HuH-7 (cell line): ENCODE results near the gene TCERG1.

Source experiments
- DNase-seq: peaks from one replicate; pipeline ENCODE4 v3.0.0; 2011; ENCODE audit warnings: low spot score

The TCERG1 gene

GRCh38 chr5:146446861-146447733, at the start of gene TCERG1:
TCERG1 (plus strand) TSS chr5:146447333; CDS start chr5:146447350, 17 bp downstream.
- peak; percentile 89 for DNase-seq

- DNase-seq = no peak
These were observed 48.3 kb upstream of the TCERG1 start for GRCh38 chr5:146398826-146399225.

- no peak for DNase-seq
These were observed 47.7 kb upstream of the TCERG1 start for GRCh38 chr5:146399481-146399880.

GRCh38 chr5:146400201-146400600, 46.9 kb upstream of the TCERG1 start:
- DNase-seq = no peak

- DNase-seq = no peak
These were observed 46.1 kb upstream of the TCERG1 start for GRCh38 chr5:146401021-146401420.

- no peak for DNase-seq
These were observed 44.2 kb upstream of the TCERG1 start for GRCh38 chr5:146402949-146403348.

GRCh38 chr5:146409054-146409671, 38.0 kb upstream of the TCERG1 start:
- DNase-seq = no peak

GRCh38 chr5:146410272-146410671, 36.9 kb upstream of the TCERG1 start:
- no peak for DNase-seq

GRCh38 chr5:146419696-146420095, 27.4 kb upstream of the TCERG1 start:
- DNase-seq = no peak

GRCh38 chr5:146425023-146425422, 22.1 kb upstream of the TCERG1 start:
- DNase-seq = no peak

- no peak for DNase-seq
These were observed 20.8 kb upstream of the TCERG1 start for GRCh38 chr5:146426305-146426704.

GRCh38 chr5:146426853-146427618, 20.1 kb upstream of the TCERG1 start:
- DNase-seq = peak; percentile 15

- DNase-seq = no peak
These were observed 19.5 kb upstream of the TCERG1 start for GRCh38 chr5:146427619-146427997.

GRCh38 chr5:146428658-146429057, 18.5 kb upstream of the TCERG1 start:
- no peak for DNase-seq

- no peak for DNase-seq
These were observed 6.8 kb upstream of the TCERG1 start for GRCh38 chr5:146440353-146440752.

- DNase-seq = no peak
These were observed 6.2 kb upstream of the TCERG1 start for GRCh38 chr5:146440870-146441495.

- DNase-seq = no peak
These were observed 5.2 kb upstream of the TCERG1 start for GRCh38 chr5:146441896-146442295.

GRCh38 chr5:146447734-146448380, 724 bp downstream of the TCERG1 start:
- no peak for DNase-seq

- DNase-seq = no peak
These were observed 1.8 kb downstream of the TCERG1 start for GRCh38 chr5:146448783-146449519.

- DNase-seq = no peak
These were observed 2.9 kb downstream of the TCERG1 start for GRCh38 chr5:146450002-146450401.

GRCh38 chr5:146451411-146451810, 4.3 kb downstream of the TCERG1 start:
- DNase-seq = no peak
